Neutrophil (primary cell): Measurements from ENCODE around the gene PITX1.

Source experiments
- H3K27ac ChIP-seq: fragments of 200-600 bp; sonication (generic); 2 replicates; pipeline ENCODE4 v1.5.1; 2016; ENCODE audit warnings: mild to moderate bottlenecking, moderate library complexity
- H3K27me3 ChIP-seq: fragments of 200-600 bp; sonication (generic); 2 replicates; pipeline ENCODE4 v1.6.0; 2016; ENCODE audit warnings: mild to moderate bottlenecking
- H3K36me3 ChIP-seq: fragments of 200-600 bp; sonication (generic); 2 replicates; pipeline ENCODE4 v1.5.1; 2017
- H3K4me1 ChIP-seq, 2 experiments: fragments of 200-600 bp in 1 of 2; sonication (generic) in 1 of 2; 1 replicate in 1 of 2; 2 replicates in 1 of 2; pipeline versions ENCODE4 v1.5.1 to v1.6.1; 2013 to 2016; ENCODE audit warnings: low read depth in 1 of 2, low read length in 1 of 2, mild to moderate bottlenecking in 1 of 2, moderate library complexity in 1 of 2; ENCODE audit not compliant: control insufficient read depth in 1 of 2, insufficient read depth in 1 of 2
- H3K4me3 ChIP-seq, 2 experiments: fragments of 200-600 bp in 1 of 2; sonication (generic) in 1 of 2; 1 replicate in 1 of 2; 2 replicates in 1 of 2; pipeline ENCODE4 v1.5.1; 2013 to 2016; ENCODE audit warnings: low read depth in 1 of 2, low read length in 1 of 2, mild to moderate bottlenecking in 1 of 2, moderate library complexity in 1 of 2
- H3K9me3 ChIP-seq: fragments of 200-600 bp; sonication (generic); 2 replicates; pipeline ENCODE4 v1.5.1; 2016
- CTCF ChIP-seq: fragments of 200-600 bp; sonication (generic); IDR thresholded peaks from 2 replicates; pipeline ENCODE4 v1.5.1; 2016; ENCODE audit warnings: antibody characterized with exemption

Gene PITX1

GRCh38 chr5:135032999-135033861 lies 798 bp downstream of the PITX1 start:
- peaks cover 20 to 30% of the 10 kb centered on the region in 2 experiments for H3K4me1 ChIP-seq
- H3K27ac ChIP-seq = no peak overlapping the region
- H3K27me3 ChIP-seq = peaks cover 100% of the 10 kb centered on the region
- TF ChIP-seq CTCF = no peak
- H3K36me3 ChIP-seq = no peaks in the 10 kb centered on the region
- no peaks in the 10 kb centered on the region for H3K9me3 ChIP-seq
- H3K4me3 ChIP-seq = peak overlapping the region in 1 of 2 experiments; percentile 51

- no peak for TF ChIP-seq CTCF
- H3K27me3 ChIP-seq = peaks cover 100% of the 10 kb centered on the region
- no peaks in the 10 kb centered on the region for H3K36me3 ChIP-seq
- no peaks in the 10 kb centered on the region for H3K9me3 ChIP-seq
- peaks cover 20 to 30% of the 10 kb centered on the region in 2 experiments for H3K4me1 ChIP-seq
- H3K4me3 ChIP-seq = peak overlapping the region in 1 of 2 experiments; percentile 51
- H3K27ac ChIP-seq = no peak overlapping the region
Observed at GRCh38 chr5:135032695-135032998, 1.4 kb downstream of the PITX1 start.

GRCh38 chr5:135031813-135032694 lies 2.0 kb downstream of the PITX1 start:
- H3K36me3 ChIP-seq = no peaks in the 10 kb centered on the region
- peaks cover 20 to 30% of the 10 kb centered on the region in 2 experiments for H3K4me1 ChIP-seq
- H3K27ac ChIP-seq = no peak overlapping the region
- H3K27me3 ChIP-seq = peaks cover 100% of the 10 kb centered on the region
- peak overlapping the region in 1 of 2 experiments; percentile 51 for H3K4me3 ChIP-seq
- no peaks in the 10 kb centered on the region for H3K9me3 ChIP-seq
- no peak for TF ChIP-seq CTCF

GRCh38 chr5:135030956-135031812 lies 2.8 kb downstream of the PITX1 start:
- Histone ChIP-seq H3K36me3 (no peaks in the 10 kb centered on the region), H3K27ac (no peak overlapping the region), H3K9me3 (no peaks in the 10 kb centered on the region), H3K4me3 (no peak overlapping the region), H3K27me3 (peaks cover 100% of the 10 kb centered on the region), H3K4me1 (peaks cover 20 to 30% of the 10 kb centered on the region in 2 experiments)
- no peak for TF ChIP-seq CTCF
